Type B pancreatic cell (in vitro differentiated cells): ENCODE data around the gene PKP3. TPM values are rescaled to one million over a fixed set of nuclear protein-coding genes. Genes with fewer than 3 reads are reported as not detected.

ENCODE experiments used
- DNase-seq: peaks from one replicate; pipeline ENCODE4 v3.0.0; 2021; ENCODE audit warnings: mixed read lengths; ENCODE audit not compliant: unreplicated experiment; ENCODE audit errors: extremely low spot score
- H3K27ac Mint-ChIP-seq: 2 replicates; pipeline ENCODE4 v1.8.0; 2021; ENCODE audit warnings: mild to moderate bottlenecking, mixed read lengths
- H3K27me3 Mint-ChIP-seq: 2 replicates; pipeline ENCODE4 v1.8.0; 2021; ENCODE audit warnings: mixed read lengths
- H3K36me3 Mint-ChIP-seq: 2 replicates; pipeline ENCODE4 v1.8.0; 2021; ENCODE audit warnings: mixed read lengths
- H3K4me1 Mint-ChIP-seq: one replicate; pipeline ENCODE4 v1.8.0; 2021; ENCODE audit warnings: mixed read lengths; ENCODE audit not compliant: unreplicated experiment
- H3K4me3 Mint-ChIP-seq: 2 replicates; pipeline ENCODE4 v1.8.0; 2021; ENCODE audit warnings: mild to moderate bottlenecking, mixed read lengths
- H3K9me3 Mint-ChIP-seq: 2 replicates; pipeline ENCODE4 v1.8.0; 2021; ENCODE audit warnings: mixed read lengths
- total RNA-seq: library from RNA; stranded (reverse); gene quantifications from 2 replicates; pipeline ENCODE4 v1.2.1, GENCODE V29; 2021; ENCODE audit warnings: low replicate concordance
- TF ChIP-seq, protein P1 (sequence below): fragments of 200-600 bp; sonication (generic); conservative IDR thresholded peaks from 2 replicates; pipeline ENCODE4 v1.5.0; 2021; ENCODE audit warnings: antibody characterized with exemption, mild to moderate bottlenecking

The PKP3 gene
- total RNA-seq, 1 donor from 2014 or later, result 51.6 TPM

DNA sequence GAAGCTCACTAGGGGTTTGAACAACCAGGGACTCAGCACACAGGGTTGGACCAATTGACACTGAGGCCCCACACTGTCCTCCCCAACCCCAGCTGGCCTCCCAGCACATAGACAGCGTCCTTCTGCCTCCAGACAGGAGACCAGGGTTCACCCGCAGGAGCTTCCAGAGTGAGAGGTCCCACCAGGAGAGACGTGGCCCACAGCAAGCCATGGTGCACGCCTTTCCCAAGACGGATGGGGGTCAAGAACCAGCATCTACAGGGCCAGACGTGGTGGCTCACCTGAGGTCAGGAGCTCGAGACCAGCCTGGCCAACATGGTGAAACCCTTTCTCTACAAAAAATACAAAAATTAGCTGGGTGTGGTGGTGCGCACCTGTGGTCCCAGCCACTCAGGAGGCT, 32.8 kb downstream of the PKP3 start:
- H3K27ac Mint-ChIP-seq, result no peak overlapping the region
- peaks cover 21% of the 10 kb centered on the region for H3K27me3 Mint-ChIP-seq

DNA sequence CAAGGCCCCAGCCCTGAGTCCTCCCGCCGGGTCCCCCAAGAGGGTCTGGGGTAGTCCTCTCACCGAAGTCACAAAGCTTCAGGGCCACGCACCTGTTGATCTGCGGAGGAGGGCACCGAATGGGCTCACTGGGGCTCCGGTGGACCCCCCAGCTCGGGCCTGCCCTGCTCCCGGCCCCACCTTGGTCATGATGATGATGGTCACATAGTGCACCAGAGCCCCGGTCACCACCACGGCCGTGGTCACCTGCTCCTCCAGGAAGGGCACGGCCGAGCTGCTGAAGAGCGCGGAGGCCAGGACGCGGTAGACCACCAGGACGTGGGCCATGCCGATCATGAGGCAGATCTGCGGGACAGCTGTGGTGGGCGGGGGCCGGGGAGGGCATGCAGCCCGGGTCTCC, 34.3 kb downstream of the PKP3 start:
- Mint-ChIP-seq H3K4me3 (no peak overlapping the region), H3K27ac (no peak overlapping the region), H3K9me3 (no peaks in the 10 kb centered on the region), H3K36me3 (no peaks in the 10 kb centered on the region), H3K27me3 (peaks cover 17% of the 10 kb centered on the region), H3K4me1 (no peaks in the 10 kb centered on the region)
- TF ChIP-seq, protein P1, sequence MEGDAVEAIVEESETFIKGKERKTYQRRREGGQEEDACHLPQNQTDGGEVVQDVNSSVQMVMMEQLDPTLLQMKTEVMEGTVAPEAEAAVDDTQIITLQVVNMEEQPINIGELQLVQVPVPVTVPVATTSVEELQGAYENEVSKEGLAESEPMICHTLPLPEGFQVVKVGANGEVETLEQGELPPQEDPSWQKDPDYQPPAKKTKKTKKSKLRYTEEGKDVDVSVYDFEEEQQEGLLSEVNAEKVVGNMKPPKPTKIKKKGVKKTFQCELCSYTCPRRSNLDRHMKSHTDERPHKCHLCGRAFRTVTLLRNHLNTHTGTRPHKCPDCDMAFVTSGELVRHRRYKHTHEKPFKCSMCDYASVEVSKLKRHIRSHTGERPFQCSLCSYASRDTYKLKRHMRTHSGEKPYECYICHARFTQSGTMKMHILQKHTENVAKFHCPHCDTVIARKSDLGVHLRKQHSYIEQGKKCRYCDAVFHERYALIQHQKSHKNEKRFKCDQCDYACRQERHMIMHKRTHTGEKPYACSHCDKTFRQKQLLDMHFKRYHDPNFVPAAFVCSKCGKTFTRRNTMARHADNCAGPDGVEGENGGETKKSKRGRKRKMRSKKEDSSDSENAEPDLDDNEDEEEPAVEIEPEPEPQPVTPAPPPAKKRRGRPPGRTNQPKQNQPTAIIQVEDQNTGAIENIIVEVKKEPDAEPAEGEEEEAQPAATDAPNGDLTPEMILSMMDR, result no peak
- DNase-seq, result no peak

More for the DNA sequence above, 32.8 kb downstream of the PKP3 start:
- Mint-ChIP-seq H3K4me1 (no peaks in the 10 kb centered on the region), H3K9me3 (no peaks in the 10 kb centered on the region), H3K36me3 (no peaks in the 10 kb centered on the region), H3K4me3 (no peak overlapping the region)
- TF ChIP-seq, protein P1, result no peak
- no peak for DNase-seq

DNA sequence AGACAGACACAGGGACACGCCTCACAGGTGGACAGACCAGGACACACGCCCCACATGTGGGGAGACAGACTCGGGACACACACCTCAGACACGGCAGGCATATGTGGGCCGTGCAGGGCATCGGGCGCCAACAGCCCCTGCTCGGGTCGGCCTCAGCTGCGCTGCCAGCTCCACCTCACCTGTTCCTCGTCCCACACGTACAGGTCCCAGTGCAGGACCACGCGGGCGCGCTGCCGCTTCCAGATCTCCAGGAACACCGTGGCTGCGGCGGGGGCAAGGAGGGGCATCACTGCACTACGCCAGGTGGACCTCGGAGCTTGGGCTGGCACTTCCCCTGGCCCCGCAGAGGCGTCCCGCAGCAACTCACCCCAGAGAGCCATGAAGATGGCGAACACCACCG, 35.4 kb downstream of the PKP3 start:
- Mint-ChIP-seq H3K27ac (no peak overlapping the region), H3K4me1 (no peaks in the 10 kb centered on the region)

DNA sequence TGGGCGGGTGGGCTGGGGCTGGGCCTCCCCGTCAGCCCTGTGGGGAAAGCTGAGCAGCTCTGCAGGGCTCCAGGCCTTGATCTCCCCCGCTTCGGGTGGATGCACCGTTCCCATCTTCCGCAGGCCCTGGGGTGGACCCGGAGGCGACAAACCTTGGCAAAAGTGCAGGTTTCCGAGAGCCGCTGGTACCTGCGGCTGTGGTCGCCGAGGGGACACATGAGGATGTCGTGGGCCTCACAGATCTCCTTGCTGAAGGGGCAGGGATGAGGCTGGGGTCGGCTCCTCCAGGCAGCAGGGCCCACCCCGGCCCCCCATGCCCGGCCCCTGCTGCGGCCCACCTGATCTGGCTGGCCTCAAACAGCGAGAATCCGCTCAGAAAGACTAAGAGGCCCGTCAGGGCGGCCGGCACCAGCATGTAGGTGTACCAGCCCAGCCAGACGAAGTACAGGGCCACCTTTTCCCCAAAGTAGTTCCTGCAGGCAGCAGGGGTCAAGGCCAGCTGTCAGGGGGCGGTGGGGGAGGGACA, 36.0 kb downstream of the PKP3 start:
- peaks cover 3% of the 10 kb centered on the region for H3K36me3 Mint-ChIP-seq
- TF ChIP-seq, protein P1, result no peak
- H3K4me1 Mint-ChIP-seq, result no peaks in the 10 kb centered on the region
- no peak overlapping the region for H3K27ac Mint-ChIP-seq
- H3K4me3 Mint-ChIP-seq, result no peak overlapping the region
- DNase-seq, result no peak
- no peaks in the 10 kb centered on the region for H3K9me3 Mint-ChIP-seq
- H3K27me3 Mint-ChIP-seq, result peaks cover 11% of the 10 kb centered on the region

More for the DNA sequence above, 35.4 kb downstream of the PKP3 start:
- TF ChIP-seq, protein P1, result no peak
- H3K4me3 Mint-ChIP-seq, result no peak overlapping the region
- DNase-seq, result no peak
- no peaks in the 10 kb centered on the region for H3K9me3 Mint-ChIP-seq
- peaks cover 15% of the 10 kb centered on the region for H3K27me3 Mint-ChIP-seq
- no peaks in the 10 kb centered on the region for H3K36me3 Mint-ChIP-seq

DNA sequence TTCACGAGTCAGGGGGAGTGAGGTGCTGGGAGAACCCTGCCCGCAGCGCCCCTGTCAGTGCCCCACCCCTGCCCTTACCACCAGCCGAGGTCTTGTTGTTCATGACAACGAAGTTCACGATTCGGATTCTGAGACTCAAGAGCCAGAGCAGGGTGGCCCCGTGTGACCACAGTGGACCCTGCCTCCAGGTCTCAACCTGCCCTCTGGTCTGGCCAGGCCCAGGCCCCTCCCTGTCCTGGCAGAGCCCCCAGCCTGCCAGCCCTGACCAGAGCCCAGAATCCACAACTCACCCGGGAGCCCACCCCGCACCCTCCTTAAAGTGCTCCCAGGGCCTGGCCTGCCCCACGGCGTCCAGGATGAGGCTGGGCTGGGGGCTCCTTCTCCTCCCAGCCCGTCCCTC, 37.9 kb downstream of the PKP3 start:
- TF ChIP-seq, protein P1, result no peak
- peaks cover 3% of the 10 kb centered on the region for H3K36me3 Mint-ChIP-seq
- no peak for DNase-seq
- H3K4me1 Mint-ChIP-seq, result no peaks in the 10 kb centered on the region
- no peak overlapping the region for H3K27ac Mint-ChIP-seq
- H3K9me3 Mint-ChIP-seq, result no peaks in the 10 kb centered on the region
- H3K27me3 Mint-ChIP-seq, result peaks cover 3% of the 10 kb centered on the region
- H3K4me3 Mint-ChIP-seq, result no peak overlapping the region
